HG02884 (cell line): ENCODE data around the gene CMTR1.
"Not testable (repeated sequence)": the region's sequence is repeated elsewhere in the genome, so short reads cannot be mapped to it uniquely, and the experiment has no call there.

Experiments
- ATAC-seq: cut with Tn5 transposase; IDR thresholded peaks from one replicate; pipeline ENCODE4 v1.9.1; 2021; ENCODE audit warnings: mild to moderate bottlenecking, moderate library complexity; ENCODE audit not compliant: unreplicated experiment

Gene CMTR1

DNA sequence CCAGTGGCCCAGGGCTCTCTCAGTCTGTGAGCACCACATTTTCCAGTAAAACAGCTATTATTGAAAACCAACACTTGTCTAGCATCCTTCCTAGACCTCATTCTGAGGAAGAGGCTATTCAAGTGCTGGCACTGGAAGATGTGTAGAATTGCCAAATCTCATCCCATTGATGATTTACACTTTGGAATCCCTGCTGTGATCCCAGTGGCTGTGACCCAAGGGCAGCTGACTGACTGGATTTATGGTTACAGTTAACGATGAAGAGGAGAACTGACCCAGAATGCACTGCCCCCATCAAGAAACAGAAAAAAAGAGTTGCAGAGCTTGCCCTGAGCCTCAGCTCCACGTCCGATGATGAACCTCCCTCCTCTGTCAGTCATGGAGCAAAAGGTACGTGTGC is 2.4 kb downstream of the CMTR1 start:
- no peak for ATAC-seq

DNA sequence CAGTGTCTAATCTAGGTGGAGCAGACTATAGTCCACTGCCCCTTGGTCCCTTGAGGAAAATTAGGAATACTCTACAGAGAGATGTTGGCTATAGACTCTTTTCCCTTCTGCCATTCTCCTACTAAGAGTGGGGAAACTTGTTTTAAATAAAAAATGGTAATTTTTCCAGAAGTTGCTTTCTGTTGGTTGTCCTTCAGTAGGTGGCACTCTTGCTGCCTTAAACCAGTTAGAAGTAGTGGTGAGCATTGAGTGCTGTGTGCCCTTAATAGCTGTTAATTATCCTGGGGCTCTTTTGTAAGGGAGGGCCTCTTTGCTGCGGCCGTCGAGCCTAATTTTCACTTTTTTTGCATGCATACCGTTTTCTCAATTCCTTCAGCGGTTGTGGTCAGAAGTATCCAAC is 2.8 kb downstream of the CMTR1 start:
- ATAC-seq, result no peak

DNA sequence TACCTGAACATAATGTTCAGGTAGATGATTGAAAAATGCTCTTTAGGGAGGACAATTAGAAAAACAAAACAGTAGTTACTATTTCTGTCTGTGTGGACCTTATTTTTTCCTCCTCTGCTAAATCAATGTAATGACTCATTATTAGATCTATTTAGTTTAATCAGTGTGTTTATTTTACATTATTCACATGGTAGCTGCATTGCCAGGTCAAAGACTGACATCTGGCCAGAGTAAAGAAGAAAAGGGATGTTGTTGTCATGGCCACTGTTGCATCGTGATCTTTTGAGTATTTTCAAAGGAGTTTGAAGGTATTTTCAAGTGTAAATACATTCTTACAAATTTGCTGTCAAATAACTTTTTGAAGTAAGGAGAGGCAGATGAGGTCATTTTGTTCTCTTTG is 5.9 kb downstream of the CMTR1 start:
- ATAC-seq, result no peak

DNA sequence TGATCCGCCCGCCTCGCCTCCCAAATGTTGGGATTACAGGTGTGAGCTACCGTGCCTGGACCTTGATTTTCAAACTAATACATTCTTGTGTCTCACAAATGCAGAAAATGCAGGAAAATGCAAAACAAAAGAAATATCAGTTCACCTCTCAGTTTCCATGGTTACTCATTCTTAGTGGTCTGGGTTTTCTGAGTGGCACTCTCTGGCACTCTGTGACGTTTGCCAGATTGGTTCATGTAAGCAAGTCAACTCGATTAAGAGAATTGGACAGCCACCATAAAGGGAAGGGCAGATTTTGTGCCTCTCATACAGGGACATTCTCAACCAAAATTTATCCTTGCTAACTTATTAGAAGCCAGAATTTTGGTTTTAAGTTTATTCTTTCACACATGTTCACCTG is 8.6 kb downstream of the CMTR1 start:
- no peak for ATAC-seq

DNA sequence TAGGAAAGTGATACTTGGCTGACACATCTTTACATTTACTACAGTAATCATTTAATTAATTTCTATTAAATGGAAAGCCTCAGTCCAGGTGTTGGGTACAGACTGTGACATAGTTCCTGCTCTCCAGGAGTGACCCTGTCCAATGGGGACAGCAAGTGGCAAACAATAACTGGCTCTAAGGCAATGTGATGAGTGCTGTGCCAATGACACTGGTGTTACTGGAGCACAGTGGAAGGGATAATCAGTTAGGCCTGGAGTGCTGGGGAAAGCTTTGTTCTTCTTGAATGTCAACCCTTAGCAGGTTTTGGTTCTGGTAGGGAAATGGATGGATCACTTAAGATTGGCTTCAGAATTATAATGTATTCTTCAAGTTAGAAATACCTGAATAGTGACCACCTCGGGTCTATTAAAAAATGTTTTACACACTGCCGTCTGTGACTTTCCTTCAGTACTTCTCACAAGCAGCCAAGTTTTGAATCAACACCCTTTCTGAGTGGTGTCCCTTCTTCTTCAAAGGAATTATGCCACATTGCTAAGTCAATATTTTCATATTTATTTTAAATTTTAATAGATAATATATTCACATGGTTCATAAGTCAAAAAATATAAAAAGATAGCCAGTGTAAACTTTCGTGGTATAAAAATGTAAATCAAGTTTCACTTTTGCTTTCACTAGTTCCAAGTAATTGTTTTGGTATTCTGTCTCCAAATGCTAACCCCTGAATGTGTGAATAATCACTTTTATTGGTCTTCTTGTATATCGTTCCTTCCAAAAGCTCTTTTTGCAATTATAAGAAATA is 9.6 kb downstream of the CMTR1 start:
- ATAC-seq, result no peak

DNA sequence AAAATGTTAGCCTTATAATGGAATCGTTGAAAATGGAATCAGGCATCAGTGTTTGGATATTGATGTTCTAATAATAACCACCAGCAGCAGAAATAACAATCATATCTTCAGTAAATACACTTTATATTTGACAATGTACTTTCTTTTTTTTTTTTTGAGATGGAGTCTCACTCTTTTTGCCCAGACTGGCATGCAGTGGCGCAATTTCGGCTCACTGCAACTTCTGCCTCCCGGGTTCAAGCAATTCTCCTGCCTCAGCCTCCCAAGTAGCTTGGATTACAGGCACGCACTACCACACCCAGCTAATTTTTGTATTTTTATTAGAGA is 10.2 kb downstream of the CMTR1 start:
- not testable (repeated sequence) for ATAC-seq

DNA sequence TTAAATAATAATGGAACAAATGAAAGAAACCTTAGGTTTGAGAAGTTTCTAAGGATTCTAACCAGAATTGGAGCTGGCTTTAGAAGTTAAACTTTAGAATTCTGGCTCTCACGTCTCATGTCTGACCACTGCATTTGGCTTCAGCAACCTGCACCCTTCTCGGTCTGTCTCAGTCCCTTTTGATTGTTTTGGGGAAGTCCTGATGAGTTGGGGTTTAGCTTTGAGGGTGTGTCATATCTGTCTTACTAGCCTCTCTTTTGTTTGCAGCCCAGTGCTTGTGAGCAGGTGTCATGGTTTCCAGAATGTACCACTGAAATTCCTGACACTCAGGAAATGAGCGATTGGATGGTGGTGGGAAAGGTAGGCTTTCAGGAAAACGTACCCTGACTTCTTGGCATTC is 17.0 kb downstream of the CMTR1 start:
- ATAC-seq, result no peak

DNA sequence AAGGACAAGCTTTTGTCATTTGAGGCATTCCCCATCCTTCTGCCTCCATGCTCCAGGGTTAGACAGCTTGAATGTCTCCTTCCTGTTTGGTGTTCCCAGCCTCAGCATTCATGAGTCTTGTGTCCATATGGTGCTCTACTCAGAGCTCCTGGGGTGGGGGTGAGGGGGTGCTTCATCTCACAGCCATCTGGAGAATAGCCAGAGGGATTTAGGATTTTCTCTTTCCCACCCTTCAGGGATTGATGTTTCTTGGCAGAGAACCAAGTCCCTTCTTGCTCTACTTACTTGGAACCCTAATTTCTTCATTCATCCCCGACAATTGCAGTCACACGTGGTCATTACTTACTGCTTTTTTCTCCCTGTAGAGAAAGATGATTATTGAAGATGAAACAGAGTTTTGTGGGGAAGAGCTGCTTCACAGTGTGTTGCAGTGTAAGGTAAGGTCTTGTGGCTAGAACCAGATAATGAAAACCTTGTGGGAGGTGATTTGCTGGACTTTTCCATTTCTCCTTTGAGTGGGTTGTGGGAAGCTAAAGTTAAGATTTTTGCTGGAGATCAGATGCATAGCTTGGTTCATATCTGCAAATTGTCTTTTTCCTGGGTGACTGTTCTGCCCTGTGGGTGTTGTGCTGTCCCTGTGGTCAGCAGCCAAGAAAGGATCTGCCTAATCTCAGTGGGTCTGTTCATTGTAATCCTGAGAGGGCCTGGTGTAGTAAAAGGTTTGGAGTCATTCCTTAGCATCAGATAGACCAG is 18.6 kb downstream of the CMTR1 start:
- no peak for ATAC-seq

DNA sequence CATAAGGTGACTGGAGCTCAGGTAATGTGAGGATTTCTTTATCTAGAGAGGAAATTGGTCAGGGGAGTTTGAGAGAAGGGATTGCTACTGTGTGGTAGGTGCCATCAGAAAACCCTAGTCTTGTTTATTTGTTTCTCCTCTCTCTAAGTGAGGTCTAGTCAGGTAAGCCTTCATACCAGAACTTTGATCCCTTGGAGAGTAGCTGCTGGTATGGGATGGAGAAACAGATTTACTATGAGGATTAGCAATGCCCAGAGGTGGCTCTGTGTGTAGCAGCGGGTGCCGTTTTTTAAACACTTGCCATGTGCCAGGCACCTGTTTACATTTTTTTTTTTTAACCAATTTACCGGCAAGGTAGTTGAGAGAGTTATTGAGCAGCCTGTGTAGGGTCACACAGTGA is 19.5 kb downstream of the CMTR1 start:
- ATAC-seq, result no peak

DNA sequence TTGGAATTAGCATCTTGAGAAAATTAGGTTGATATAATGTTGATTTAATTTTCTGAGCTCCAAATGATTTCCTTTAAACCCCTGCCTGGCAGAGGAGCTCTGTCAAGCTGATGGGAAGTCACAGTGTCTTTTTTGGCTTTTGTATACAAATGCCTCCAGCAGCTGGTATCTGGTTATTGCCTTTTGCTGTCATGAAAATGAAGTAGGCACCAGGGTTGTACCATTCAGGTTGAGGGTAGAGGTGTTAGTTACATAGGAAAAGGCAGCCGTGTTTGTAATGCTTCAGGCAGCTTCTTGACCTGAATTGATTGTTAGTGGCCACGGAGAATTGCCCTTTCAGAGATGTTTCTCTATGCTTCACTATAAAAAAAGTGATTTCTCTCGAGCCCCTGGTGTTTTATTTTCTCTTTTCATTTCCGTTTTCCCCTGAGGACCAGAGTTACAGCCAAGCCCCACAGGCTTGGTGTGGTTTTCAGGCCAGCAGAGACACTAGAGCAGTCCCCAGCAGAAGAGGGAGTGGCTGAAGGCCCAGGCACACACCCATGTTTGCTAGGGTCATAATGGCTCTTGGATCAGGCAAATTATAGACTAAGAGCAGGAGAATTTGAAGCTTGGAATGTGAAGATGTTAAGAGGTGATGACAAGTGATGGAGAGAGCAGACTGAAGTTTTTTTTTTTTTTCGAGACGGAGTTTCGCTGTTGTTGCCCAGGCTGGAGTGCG is 21.6 kb downstream of the CMTR1 start:
- ATAC-seq, result no peak

DNA sequence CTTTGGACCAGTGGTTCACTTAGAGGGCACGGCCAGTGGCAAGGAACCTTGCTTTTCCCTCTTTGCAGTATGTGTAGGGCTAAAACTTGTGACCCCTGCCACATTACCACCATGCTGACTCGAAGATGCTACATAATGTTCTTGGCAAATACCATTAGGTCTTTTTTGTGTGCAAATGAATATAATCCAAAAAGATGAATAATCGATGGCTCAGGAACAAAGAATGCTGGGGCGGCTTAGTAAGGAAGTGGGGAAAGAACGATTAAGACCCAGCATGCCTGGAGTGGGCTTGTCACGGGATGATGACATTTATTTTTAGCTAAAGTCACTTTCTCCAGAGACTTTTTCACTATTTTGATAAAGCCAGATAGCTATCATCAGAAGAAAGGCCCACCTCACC is 23.1 kb downstream of the CMTR1 start:
- ATAC-seq, result no peak

DNA sequence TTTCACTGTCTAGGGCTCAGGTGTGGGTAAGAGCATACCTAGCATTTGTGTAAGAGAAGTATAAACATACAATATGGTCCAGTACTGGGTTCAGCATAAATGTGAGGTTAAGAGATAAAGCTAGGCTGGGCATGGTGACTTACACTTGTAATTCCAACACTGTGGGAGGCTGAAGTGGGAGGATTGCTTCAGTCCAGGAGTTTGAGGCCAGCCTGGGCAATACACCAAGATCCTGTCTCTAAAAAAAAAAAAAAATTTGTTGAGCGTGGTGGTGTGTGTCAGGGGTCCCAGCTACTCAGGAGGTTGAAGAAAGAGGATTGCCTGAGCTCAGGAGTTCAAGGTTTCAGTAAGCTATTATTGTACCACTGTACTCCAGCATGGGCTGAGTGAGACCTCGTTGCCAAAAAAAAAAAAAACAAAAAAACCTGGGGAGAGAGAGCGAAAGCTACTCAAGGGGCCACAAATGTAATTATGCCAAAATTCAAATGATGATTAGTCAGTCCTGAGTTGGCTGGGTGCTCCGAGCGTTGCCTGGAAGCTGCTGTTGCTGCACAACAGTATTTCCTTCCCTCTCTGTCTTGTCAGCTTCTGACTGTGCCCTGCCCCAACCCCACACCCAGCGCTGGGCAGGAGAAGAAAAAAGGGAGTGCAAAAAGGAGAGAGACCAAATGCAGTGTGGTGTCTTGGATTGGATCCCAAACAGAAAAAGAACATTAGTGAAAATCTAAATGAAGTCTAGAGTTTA is 24.0 kb downstream of the CMTR1 start:
- ATAC-seq, result no peak

DNA sequence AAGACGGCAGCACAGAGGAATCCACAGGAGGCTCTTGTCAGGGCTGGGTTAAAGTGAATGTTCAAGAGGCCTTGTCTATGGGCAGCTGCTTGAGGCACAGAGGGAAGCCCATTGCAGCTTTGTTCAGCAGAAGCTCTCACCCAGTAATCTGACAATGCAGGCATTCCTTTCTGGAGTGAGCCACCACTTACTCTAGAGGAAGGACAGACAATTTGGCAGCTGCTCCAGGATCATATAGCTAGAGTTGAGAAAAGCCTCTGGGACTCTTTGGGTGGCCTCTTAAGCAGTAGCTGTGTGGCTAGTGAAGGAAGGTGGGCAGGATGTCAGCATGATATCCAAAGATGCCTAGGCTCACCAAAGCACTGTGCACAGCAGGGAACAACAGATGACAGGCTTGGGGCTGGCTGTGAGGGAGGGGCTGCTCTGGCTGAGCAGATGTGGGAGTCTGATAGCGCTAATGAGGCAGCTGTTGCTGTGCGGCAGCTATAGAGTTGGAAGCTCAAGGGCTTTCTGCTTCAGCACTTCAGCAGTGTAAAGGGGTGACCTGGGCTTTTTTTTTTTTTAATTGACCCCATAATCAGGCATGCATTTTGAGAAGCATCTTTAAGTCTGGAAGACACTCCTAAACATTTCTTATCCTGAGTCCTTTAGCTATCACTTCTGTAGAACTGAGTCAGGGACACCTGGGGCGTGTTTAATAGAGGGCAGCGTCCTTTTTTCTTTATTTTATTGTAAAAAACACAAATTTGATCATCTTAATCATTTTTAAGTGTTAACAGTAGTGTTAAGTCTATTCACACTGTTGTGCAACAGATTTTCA is 27.2 kb downstream of the CMTR1 start:
- ATAC-seq, result no peak

DNA sequence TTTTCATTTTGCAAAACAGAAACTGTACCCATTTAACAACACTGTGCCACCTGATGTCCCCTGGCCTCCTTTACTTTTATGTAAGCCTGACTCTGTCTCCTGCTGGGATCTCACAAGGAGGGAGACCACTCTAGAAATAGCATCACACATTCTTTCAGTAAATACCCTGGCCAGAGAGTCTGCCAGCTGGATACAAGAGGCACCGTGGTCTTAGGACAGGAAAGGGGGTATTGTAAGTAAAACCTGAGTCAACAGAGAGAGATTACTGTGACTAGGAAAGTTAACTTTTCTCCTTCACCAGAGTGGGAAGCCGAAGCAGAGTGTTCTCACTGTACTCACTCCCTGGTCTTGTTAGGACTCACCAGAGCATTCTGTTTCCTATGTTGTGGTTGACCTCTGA is 27.8 kb downstream of the CMTR1 start:
- ATAC-seq, result no peak

DNA sequence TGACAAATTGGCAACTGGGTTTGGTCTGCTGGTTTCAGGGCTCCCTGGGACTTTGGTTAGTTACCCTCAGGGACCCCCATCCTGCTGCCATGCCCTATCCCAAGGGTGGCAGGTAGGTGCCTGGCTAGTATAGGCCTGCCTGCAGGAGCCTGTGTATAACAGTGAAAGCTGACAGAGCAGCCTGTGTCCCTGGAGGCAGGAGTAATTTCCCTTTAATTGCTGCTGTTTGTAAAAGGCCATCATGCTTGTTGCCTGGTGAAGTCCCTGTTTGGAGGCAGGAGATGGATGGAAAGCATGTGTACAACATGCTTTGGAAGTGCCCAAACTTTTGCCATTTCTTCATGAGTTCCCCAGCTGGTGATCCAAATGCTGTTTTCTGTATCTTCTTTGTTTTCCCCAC is 30.1 kb downstream of the CMTR1 start:
- no peak for ATAC-seq

DNA sequence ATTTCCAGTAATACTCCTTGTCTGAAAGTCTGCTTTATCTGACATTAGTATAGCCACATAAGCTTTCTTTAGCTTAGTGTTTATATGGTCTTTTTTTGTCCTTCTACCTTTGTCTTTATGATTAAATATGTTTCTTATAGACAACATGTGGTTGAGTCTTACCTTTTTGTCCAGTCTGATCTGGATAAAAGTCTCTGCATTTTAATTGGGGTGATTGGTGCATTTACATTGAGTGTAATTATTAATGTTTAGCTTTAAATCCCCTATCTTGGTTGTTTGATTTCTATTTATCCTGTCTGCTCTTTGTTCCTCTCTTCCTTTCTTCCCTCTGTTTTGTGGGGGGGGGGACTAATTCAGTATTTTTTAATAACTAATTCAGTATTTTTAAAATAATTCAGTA is 34.7 kb downstream of the CMTR1 start:
- no peak for ATAC-seq

DNA sequence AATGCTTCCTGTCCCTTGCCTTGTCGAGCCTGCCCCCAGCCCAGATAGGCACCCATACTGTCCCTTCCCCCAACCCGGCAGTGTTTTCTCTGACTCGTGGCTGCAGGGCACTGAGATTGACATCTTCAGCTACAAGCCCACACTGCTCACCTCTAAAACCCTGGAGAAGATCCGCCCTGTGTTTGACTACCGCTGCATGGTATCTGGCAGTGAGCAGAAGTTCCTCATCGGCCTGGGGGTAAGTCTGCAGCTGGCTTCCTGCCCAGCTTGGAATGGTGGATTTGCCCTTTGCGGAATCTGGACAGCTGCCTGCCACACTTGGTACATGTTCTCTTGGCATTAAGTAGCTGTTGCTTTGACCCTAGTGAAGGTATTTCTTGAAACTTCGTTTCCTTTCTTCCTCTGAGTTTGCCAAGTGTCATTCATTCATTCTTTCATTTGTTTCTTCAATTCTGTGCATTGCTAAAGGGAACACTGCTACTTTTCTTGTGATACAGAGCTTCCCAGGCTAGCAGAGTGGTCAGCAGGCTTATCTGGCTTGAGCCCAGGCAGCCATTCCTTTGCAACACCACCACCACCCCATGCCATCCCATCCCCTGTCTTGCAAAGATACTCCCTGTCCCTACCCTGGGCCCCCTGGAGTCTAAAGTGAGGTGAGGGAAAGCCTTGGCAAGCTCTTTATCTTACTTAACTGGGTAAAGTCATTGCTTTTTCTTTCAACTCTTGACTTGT is 40.5 kb downstream of the CMTR1 start:
- no peak for ATAC-seq

DNA sequence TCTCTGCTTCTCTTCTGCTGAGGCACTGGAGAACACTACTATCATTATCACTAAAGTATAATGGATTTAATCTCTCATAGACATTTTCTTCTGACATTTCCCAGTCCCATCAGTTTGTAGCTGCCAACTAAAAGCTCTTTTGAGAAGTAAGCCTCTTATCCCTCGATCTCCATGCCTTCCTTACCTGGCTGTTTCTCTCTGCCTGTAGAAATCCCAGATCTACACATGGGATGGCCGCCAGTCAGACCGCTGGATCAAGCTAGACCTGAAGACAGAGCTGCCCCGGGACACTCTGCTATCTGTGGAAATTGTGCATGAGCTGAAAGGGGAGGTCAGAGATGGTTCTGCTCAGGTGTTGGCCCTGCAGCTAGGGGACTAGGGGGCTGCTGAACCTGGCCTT is 41.3 kb downstream of the CMTR1 start:
- ATAC-seq, result no peak

DNA sequence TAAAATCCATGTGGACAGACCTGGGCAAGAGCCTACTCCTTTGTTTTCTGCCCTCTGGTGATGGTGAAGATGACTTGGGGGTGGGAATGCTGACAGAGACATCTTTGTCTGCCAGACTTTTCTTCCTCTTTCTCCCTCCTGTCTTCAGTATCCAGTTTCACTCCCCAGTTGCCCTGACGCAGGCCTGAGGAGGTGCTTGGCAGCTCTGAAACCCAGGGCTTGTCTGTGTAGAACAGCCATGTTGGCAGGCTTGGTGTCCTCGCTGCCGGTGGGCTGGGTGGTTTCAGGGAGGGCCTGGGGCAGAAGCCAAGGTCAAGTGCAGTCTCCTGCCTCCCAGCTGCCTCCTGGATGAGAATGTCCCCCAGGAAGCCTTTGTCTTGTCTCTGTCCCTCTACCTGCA is 44.2 kb downstream of the CMTR1 start:
- no peak for ATAC-seq
